RWPE2 (cell line): ENCODE measurements around the gene RBM47.
"Not testable (repeated sequence)": the region's sequence is repeated elsewhere in the genome, so short reads cannot be mapped to it uniquely, and the experiment has no call there.

ENCODE experiments used
- ATAC-seq: fragments of 200-7000 bp; cut with Tn5 transposase; 3 replicates; pipeline ENCODE4 v1.9.1; 2021; ENCODE audit warnings: low read depth
- DNase-seq: peaks from one replicate; pipeline ENCODE4 v3.0.0-alpha.2; 2020; ENCODE audit warnings: low spot score
- H3K27ac ChIP-seq: fragments of 450-650 bp; 2 replicates; pipeline ENCODE4 v1.5.1; 2017; ENCODE audit warnings: mild to moderate bottlenecking; ENCODE audit not compliant: poor library complexity, severe bottlenecking
- H3K27me3 ChIP-seq: fragments of 250-450 bp; sonication (Bioruptor Pico); 2 replicates; pipeline ENCODE4 v1.5.1; 2021; ENCODE audit warnings: mild to moderate bottlenecking, moderate library complexity; ENCODE audit not compliant: insufficient read depth, poor library complexity, severe bottlenecking
- H3K36me3 ChIP-seq: fragments of 250-450 bp; sonication (Bioruptor Pico); 2 replicates; pipeline ENCODE4 v1.5.1; 2020; ENCODE audit warnings: low read depth, mild to moderate bottlenecking, moderate library complexity
- H3K4me1 ChIP-seq: fragments of 250-450 bp; sonication (Bioruptor Pico); 2 replicates; pipeline ENCODE4 v1.5.1; 2021; ENCODE audit warnings: mild to moderate bottlenecking, moderate library complexity; ENCODE audit not compliant: insufficient read depth, poor library complexity, severe bottlenecking
- H3K4me3 ChIP-seq: fragments of 250-450 bp; sonication (Bioruptor Pico); 2 replicates; pipeline ENCODE4 v1.5.1; 2021; ENCODE audit warnings: mild to moderate bottlenecking, moderate library complexity; ENCODE audit not compliant: severe bottlenecking
- H3K9me3 ChIP-seq: fragments of 250-450 bp; sonication (Bioruptor Pico); 2 replicates; pipeline ENCODE4 v1.5.1; 2021; ENCODE audit warnings: mild to moderate bottlenecking, moderate library complexity; ENCODE audit not compliant: severe bottlenecking
- CTCF ChIP-seq: fragments of 450-650 bp; IDR thresholded peaks from one replicate; pipeline ENCODE4 v1.5.1; 2017; ENCODE audit warnings: mild to moderate bottlenecking, moderate library complexity; ENCODE audit not compliant: poor library complexity, severe bottlenecking

The RBM47 gene

GRCh38 chr4:40417941-40418340, 211.7 kb downstream of the RBM47 start:
- no peak for TF ChIP-seq CTCF
- Histone ChIP-seq H3K27me3 (no peaks in the 10 kb centered on the region), H3K27ac (no peak overlapping the region), H3K4me3 (no peak overlapping the region), H3K36me3 (no peaks in the 10 kb centered on the region), H3K9me3 (no peaks in the 10 kb centered on the region), H3K4me1 (no peaks in the 10 kb centered on the region)
- ATAC-seq (no peak), DNase-seq (no peak)

- Histone ChIP-seq H3K27ac (no peak overlapping the region), H3K9me3 (no peaks in the 10 kb centered on the region)
Observed at GRCh38 chr4:40414673-40415072, 215.0 kb downstream of the RBM47 start.

GRCh38 chr4:40412866-40413795, 216.5 kb downstream of the RBM47 start:
- Histone ChIP-seq H3K27ac (no peak overlapping the region), H3K36me3 (no peaks in the 10 kb centered on the region), H3K27me3 (no peaks in the 10 kb centered on the region), H3K4me3 (no peak overlapping the region), H3K9me3 (no peaks in the 10 kb centered on the region), H3K4me1 (no peaks in the 10 kb centered on the region)
- ATAC-seq (no peak), DNase-seq (no peak)
- no peak for TF ChIP-seq CTCF

More at GRCh38 chr4:40414673-40415072, 215.0 kb downstream of the RBM47 start:
- Histone ChIP-seq H3K4me1 (no peaks in the 10 kb centered on the region), H3K36me3 (no peaks in the 10 kb centered on the region), H3K27me3 (no peaks in the 10 kb centered on the region), H3K4me3 (no peak overlapping the region)
- TF ChIP-seq CTCF, result no peak
- no peak for DNase-seq
- no peak for ATAC-seq

GRCh38 chr4:40412388-40412787, 217.3 kb downstream of the RBM47 start:
- no peaks in the 10 kb centered on the region for H3K4me1 ChIP-seq
- no peak overlapping the region for H3K4me3 ChIP-seq
- DNase-seq, result no peak
- no peaks in the 10 kb centered on the region for H3K27me3 ChIP-seq
- no peaks in the 10 kb centered on the region for H3K36me3 ChIP-seq
- H3K9me3 ChIP-seq, result no peaks in the 10 kb centered on the region
- ATAC-seq, result no peak
- no peak overlapping the region for H3K27ac ChIP-seq
- no peak for TF ChIP-seq CTCF

- DNase-seq (no peak), ATAC-seq (peak; percentile 71; the same call in 2 of the 3 replicates)
- H3K9me3 ChIP-seq, result no peaks in the 10 kb centered on the region
- H3K27me3 ChIP-seq, result no peaks in the 10 kb centered on the region
- no peak overlapping the region for H3K4me3 ChIP-seq
- no peak overlapping the region for H3K27ac ChIP-seq
- TF ChIP-seq CTCF, result no peak
- H3K4me1 ChIP-seq, result no peaks in the 10 kb centered on the region
- H3K36me3 ChIP-seq, result no peaks in the 10 kb centered on the region
Observed at GRCh38 chr4:40409835-40410234, 219.8 kb downstream of the RBM47 start.

- H3K4me1 ChIP-seq, ATAC-seq, H3K27me3 ChIP-seq, DNase-seq, H3K36me3 ChIP-seq, H3K4me3 ChIP-seq, H3K9me3 ChIP-seq, H3K27ac ChIP-seq: not testable (repeated sequence)
Observed at GRCh38 chr4:40407468-40407867, 222.2 kb downstream of the RBM47 start.
